T-cell (primary cell): ENCODE results near the gene TMEM50B. TPM values are rescaled to one million over a fixed set of nuclear protein-coding genes. Genes with fewer than 3 reads are reported as not detected.
"Not testable (repeated sequence)": the region's sequence is repeated elsewhere in the genome, so short reads cannot be mapped to it uniquely, and the experiment has no call there.

Experiments
- ATAC-seq, 4 experiments: fragments of 200-7000 bp in 3 of 4; fragments of 150-1000 bp in 1 of 4; cut with Tn5 transposase; replicated peaks in 1 of 4; 1 replicate in 3 of 4; 2 replicates in 1 of 4; pipeline ENCODE4 v1.10.0; 2021; ENCODE audit warnings: moderate library complexity in 3 of 4, mild to moderate bottlenecking in 2 of 4, moderate number of reproducible peaks in 1 of 4
- CTCF ChIA-PET, 2 donors: fragments of 300-600 bp; sonication (Branson Sonifier 250); formaldehyde crosslinking; loops; one replicate each; lab custom pipeline; 2022; ENCODE audit warnings: antibody characterized with exemption in 2 of 2; lab: Charles Lee
- POLR2A ChIA-PET, 2 donors: fragments of 300-600 bp; sonication (Branson Sonifier 250); formaldehyde crosslinking; loops; one replicate each; lab custom pipeline; 2022; ENCODE audit warnings: antibody characterized with exemption in 2 of 2; lab: Charles Lee
- DNase-seq, 35 experiments: peaks; one replicate each; pipeline versions ENCODE4 v3.0.0 to v3.0.0-alpha.2; 2013 to 2023
- H3K27ac ChIP-seq: one replicate; pipeline ENCODE4 v1.5.1; 2013; ENCODE audit warnings: low read length
- H3K27me3 ChIP-seq, 2 experiments: replicated peaks in 1 of 2; 1 replicate in 1 of 2; 2 replicates in 1 of 2; pipeline versions ENCODE4 v1.6.1 to v1.7.0; 2013; ENCODE audit warnings: low read length in 1 of 2, mixed read lengths in 1 of 2; ENCODE audit not compliant: control insufficient read depth in 2 of 2, insufficient read depth in 2 of 2; ENCODE audit errors: extremely low read depth in 1 of 2
- H3K36me3 ChIP-seq, 2 donors: 1 replicate in 1 of 2; 2 replicates in 1 of 2; pipeline versions ENCODE4 v1.6.1 to v1.7.0; 2013; ENCODE audit warnings: low read length in 1 of 2; ENCODE audit not compliant: control insufficient read depth in 2 of 2, insufficient read depth in 1 of 2; ENCODE audit errors: extremely low read depth in 1 of 2
- H3K4me1 ChIP-seq, 2 experiments: 1 replicate in 1 of 2; 2 replicates in 1 of 2; pipeline versions ENCODE4 v1.6.1 to v1.7.0; 2013; ENCODE audit warnings: low read length in 2 of 2, mixed read lengths in 1 of 2; ENCODE audit not compliant: insufficient read depth in 2 of 2, control insufficient read depth in 1 of 2; ENCODE audit errors: extremely low read depth in 1 of 2
- H3K4me3 ChIP-seq, 2 donors: 1 replicate in 1 of 2; 2 replicates in 1 of 2; pipeline versions ENCODE4 v1.5.1 to v1.7.0; 2013; ENCODE audit warnings: mild to moderate bottlenecking in 2 of 2, low read length in 1 of 2, moderate library complexity in 1 of 2; ENCODE audit not compliant: control insufficient read depth in 1 of 2; ENCODE audit errors: extremely low read depth in 1 of 2
- H3K9me3 ChIP-seq: 2 replicates; pipeline ENCODE4 v1.7.0; 2013
- H3K27ac Mint-ChIP-seq, 2 donors: one replicate each; pipeline ENCODE4 v1.8.0; 2020 to 2021; ENCODE audit warnings: mild to moderate bottlenecking in 2 of 2, mixed read lengths in 2 of 2
- H3K27me3 Mint-ChIP-seq, 2 donors: one replicate each; pipeline ENCODE4 v1.8.0; 2021 to 2022; ENCODE audit warnings: mixed read lengths in 2 of 2
- H3K36me3 Mint-ChIP-seq: one replicate; pipeline ENCODE4 v1.8.0; 2021; ENCODE audit warnings: mixed read lengths
- H3K4me1 Mint-ChIP-seq, 3 donors: one replicate each; pipeline ENCODE4 v1.8.0; 2020 to 2022; ENCODE audit warnings: mixed read lengths in 3 of 3, mild to moderate bottlenecking in 1 of 3
- H3K4me3 Mint-ChIP-seq, 3 donors: one replicate each; pipeline ENCODE4 v1.8.0; 2020 to 2022; ENCODE audit warnings: mild to moderate bottlenecking in 3 of 3, mixed read lengths in 3 of 3, moderate library complexity in 3 of 3
- H3K9me3 Mint-ChIP-seq, 3 donors: one replicate each; pipeline ENCODE4 v1.8.0; 2020 to 2022; ENCODE audit warnings: mixed read lengths in 3 of 3
- WGBS: methylation state at CpG from one replicate; pipeline ENCODE4 v1.1.5; 2013; ENCODE audit warnings: missing lambda C conversion rate; ENCODE audit not compliant: insufficient coverage; 5-methylcytosine and 5-hydroxymethylcytosine counted together
- total RNA-seq, 35 experiments: library from RNA in 6 of 35; stranded (reverse) in 6 of 35; fragments of 120-200 nt in 1 of 35; gene quantifications; one replicate each; pipeline versions ENCODE4 v1.2.1 to v1.2.4 and lab custom pipeline; 2013 to 2026

TMEM50B gene
- total RNA-seq, 5 donors from 2014 or later (not counting 1 experiment from before 2014, with no cell fraction given), result 47.0 to 98.9 (median 73.4) TPM

GRCh38 chr21:33511639-33512038 lies 31.9 kb upstream of the TMEM50B start:
- WGBS, result 100% methylated on average over 1 of the region's 4 CpGs
- ChIA-PET POLR2A (interaction anchor here (0.5 to 0.7 kb wide), 2 partner anchors 183 to 200 kb away, joined by 4 to 6 read pairs; no protein-coding TSS in a partner anchor), CTCF (no interaction called here)
- Mint-ChIP-seq H3K4me3 (no peak overlapping the region), H3K27ac (no peak overlapping the region), H3K4me1 (no peaks in the 10 kb centered on the region), H3K9me3 (peaks cover 0 to 7% (median 0%) of the 10 kb centered on the region in 3 donors), H3K27me3 (no peaks in the 10 kb centered on the region), H3K36me3 (peaks cover 56% of the 10 kb centered on the region)
- ATAC-seq, result no peak
- Histone ChIP-seq H3K4me3 (no peak overlapping the region), H3K27ac (no peak overlapping the region), H3K27me3 (no peaks in the 10 kb centered on the region), H3K36me3 (peaks cover 13 to 66% of the 10 kb centered on the region in 2 donors), H3K9me3 (no peaks in the 10 kb centered on the region), H3K4me1 (no peaks in the 10 kb centered on the region)
- DNase-seq, result no peak

GRCh38 chr21:33510826-33511225 lies 31.1 kb upstream of the TMEM50B start:
- WGBS, result 98% methylated on average over 6 of the region's 8 CpGs
- H3K27me3 ChIP-seq, result no peaks in the 10 kb centered on the region
- H3K27ac ChIP-seq, result no peak overlapping the region
- ChIA-PET CTCF (no interaction called here), POLR2A (no interaction called here)
- H3K4me1 Mint-ChIP-seq, result no peaks in the 10 kb centered on the region
- no peak overlapping the region for H3K27ac Mint-ChIP-seq
- no peak overlapping the region for H3K4me3 Mint-ChIP-seq
- H3K9me3 ChIP-seq, result no peaks in the 10 kb centered on the region
- peaks cover 56% of the 10 kb centered on the region for H3K36me3 Mint-ChIP-seq
- DNase-seq (no peak), ATAC-seq (no peak)
- H3K27me3 Mint-ChIP-seq, result no peaks in the 10 kb centered on the region
- H3K4me3 ChIP-seq, result no peak overlapping the region
- peaks cover 13 to 66% of the 10 kb centered on the region in 2 donors for H3K36me3 ChIP-seq
- no peaks in the 10 kb centered on the region for H3K4me1 ChIP-seq
- peaks cover 0 to 7% (median 0%) of the 10 kb centered on the region in 3 donors for H3K9me3 Mint-ChIP-seq

GRCh38 chr21:33507003-33507402 lies 27.2 kb upstream of the TMEM50B start:
- CTCF ChIA-PET, H3K27ac Mint-ChIP-seq, POLR2A ChIA-PET: not testable (repeated sequence)

DNA sequence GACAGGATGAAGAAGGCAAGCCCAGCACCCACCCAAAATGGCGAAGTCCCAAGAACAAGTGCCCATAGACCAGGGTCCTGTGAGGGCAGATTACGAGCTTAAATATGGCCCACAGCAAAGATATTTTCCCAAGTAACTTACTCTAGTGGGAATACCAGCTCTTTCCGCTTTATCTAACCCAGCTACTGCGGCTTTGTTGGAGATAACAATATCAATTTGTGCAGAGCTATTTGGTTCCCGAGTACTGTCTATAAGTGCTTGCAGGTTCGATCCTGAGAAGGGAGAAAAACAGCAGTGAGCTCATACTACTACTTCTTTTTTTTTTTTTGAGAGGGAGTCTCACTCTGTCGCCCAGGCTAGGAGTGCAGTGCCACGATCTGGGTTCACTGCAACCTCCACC lies 26.1 kb upstream of the TMEM50B start:
- Mint-ChIP-seq H3K36me3 (peaks cover 58% of the 10 kb centered on the region), H3K27ac (no peak overlapping the region), H3K9me3 (peaks cover 0 to 7% (median 0%) of the 10 kb centered on the region in 3 donors), H3K27me3 (no peaks in the 10 kb centered on the region), H3K4me3 (no peak overlapping the region), H3K4me1 (no peaks in the 10 kb centered on the region)
- Histone ChIP-seq H3K4me1 (no peaks in the 10 kb centered on the region), H3K27me3 (no peaks in the 10 kb centered on the region), H3K27ac (no peak overlapping the region), H3K9me3 (no peaks in the 10 kb centered on the region), H3K36me3 (peaks cover 15 to 51% of the 10 kb centered on the region in 2 donors), H3K4me3 (no peak overlapping the region)
- POLR2A ChIA-PET, result no interaction called here
- DNase-seq (no peak), ATAC-seq (no peak)
- CTCF ChIA-PET, result interaction anchor here in 1 of 2 donors (0.6 to 1.0 kb wide), 2 partner anchors 306 to 387 kb away, joined by 3 to 4 read pairs; no protein-coding TSS in a partner anchor
- 90% methylated on average over 2 of the region's 8 CpGs for WGBS

More at GRCh38 chr21:33507003-33507402, 27.2 kb upstream of the TMEM50B start:
- WGBS, result no CpG with 5 or more reads among the region's 1 CpG
- H3K4me3 Mint-ChIP-seq, ATAC-seq, H3K4me1 Mint-ChIP-seq, H3K9me3 ChIP-seq, H3K27ac ChIP-seq, H3K27me3 ChIP-seq, H3K4me1 ChIP-seq, H3K9me3 Mint-ChIP-seq, H3K27me3 Mint-ChIP-seq, H3K4me3 ChIP-seq, DNase-seq: not testable (repeated sequence)
- peaks cover 68% of the 10 kb centered on the region for H3K36me3 Mint-ChIP-seq
- H3K36me3 ChIP-seq, result peaks cover 15 to 55% of the 10 kb centered on the region in 2 donors

DNA sequence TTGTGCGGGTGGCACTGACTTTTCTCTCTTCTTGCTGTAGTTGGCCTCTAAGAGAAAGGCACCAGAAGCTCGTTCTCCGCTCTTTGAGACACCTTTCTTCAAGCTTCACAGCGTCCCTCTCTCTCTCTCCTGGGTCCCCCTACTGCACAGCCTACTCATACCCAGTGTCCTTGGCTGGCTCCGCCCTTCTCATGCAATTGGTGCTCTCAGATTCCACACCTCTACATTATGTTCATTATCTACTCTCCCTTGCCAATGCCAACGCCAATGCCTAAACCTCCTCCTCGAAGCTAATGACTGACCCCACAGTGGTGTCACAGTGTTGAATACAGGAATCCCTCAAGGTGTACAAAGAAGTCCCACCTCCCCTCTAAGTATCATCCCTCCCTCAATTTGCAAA lies 16.6 kb upstream of the TMEM50B start:
- POLR2A ChIA-PET, result no interaction called here
- no peak overlapping the region for H3K4me3 Mint-ChIP-seq
- peaks cover 5 to 7% (median 6%) of the 10 kb centered on the region in 3 donors for H3K4me1 Mint-ChIP-seq
- Histone ChIP-seq H3K36me3 (no peaks in the 10 kb centered on the region), H3K27me3 (peaks cover 0 to 5% of the 10 kb centered on the region in 2 experiments), H3K4me3 (no peak overlapping the region), H3K27ac (no peak overlapping the region), H3K9me3 (no peaks in the 10 kb centered on the region), H3K4me1 (peaks cover 0 to 7% of the 10 kb centered on the region in 2 experiments)
- no peak overlapping the region for H3K27ac Mint-ChIP-seq
- CTCF ChIA-PET, result no interaction called here
- WGBS, result 82% methylated on average over 6 of the region's 7 CpGs
- H3K27me3 Mint-ChIP-seq, result no peaks in the 10 kb centered on the region
- H3K9me3 Mint-ChIP-seq, result no peaks in the 10 kb centered on the region
- DNase-seq (no peak), ATAC-seq (no peak)
- H3K36me3 Mint-ChIP-seq, result no peaks in the 10 kb centered on the region

DNA sequence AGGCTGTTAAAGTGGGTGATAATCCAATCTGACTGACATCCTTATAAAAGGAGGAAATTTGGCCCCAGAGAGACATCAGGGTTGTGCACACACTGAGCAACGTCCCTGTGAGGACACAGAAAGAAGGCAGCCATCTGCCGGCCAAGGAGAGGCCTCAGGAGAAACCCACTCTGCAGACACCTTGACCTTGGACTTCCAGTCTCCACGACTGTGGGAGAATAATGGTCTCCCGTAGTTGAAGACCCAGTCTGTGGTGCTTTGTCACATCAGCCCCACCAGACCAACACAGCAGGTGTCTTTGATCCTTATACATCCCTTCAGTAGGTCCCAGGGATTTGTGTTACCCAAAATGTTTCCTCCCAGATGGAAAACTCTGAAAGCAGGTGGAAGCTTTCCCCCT lies 16.0 kb upstream of the TMEM50B start:
- no peaks in the 10 kb centered on the region for H3K36me3 Mint-ChIP-seq
- CTCF ChIA-PET, result no interaction called here
- Histone ChIP-seq H3K9me3 (no peaks in the 10 kb centered on the region), H3K27me3 (peaks cover 0 to 5% of the 10 kb centered on the region in 2 experiments), H3K36me3 (no peaks in the 10 kb centered on the region), H3K4me3 (no peak overlapping the region), H3K4me1 (peaks cover 4 to 12% of the 10 kb centered on the region in 2 experiments), H3K27ac (no peak overlapping the region)
- POLR2A ChIA-PET, result no interaction called here
- H3K27ac Mint-ChIP-seq, result no peak overlapping the region
- H3K4me1 Mint-ChIP-seq, result peaks cover 8 to 13% (median 10%) of the 10 kb centered on the region in 3 donors
- no peak for DNase-seq
- no peaks in the 10 kb centered on the region for H3K9me3 Mint-ChIP-seq
- no peak for ATAC-seq
- no peaks in the 10 kb centered on the region for H3K27me3 Mint-ChIP-seq
- H3K4me3 Mint-ChIP-seq, result no peak overlapping the region
- WGBS, result 69% methylated on average over 4 of the region's 4 CpGs
